ENCODE data around the gene RABL3. TPM values are rescaled to one million over a fixed set of nuclear protein-coding genes. Genes with fewer than 3 reads are reported as not detected.

RABL3 gene
- total and polyA plus RNA-seq, 2 of the 4 experiments (the other 2 are of a cell fraction) = 5.3 to 17.0 TPM

DNA sequence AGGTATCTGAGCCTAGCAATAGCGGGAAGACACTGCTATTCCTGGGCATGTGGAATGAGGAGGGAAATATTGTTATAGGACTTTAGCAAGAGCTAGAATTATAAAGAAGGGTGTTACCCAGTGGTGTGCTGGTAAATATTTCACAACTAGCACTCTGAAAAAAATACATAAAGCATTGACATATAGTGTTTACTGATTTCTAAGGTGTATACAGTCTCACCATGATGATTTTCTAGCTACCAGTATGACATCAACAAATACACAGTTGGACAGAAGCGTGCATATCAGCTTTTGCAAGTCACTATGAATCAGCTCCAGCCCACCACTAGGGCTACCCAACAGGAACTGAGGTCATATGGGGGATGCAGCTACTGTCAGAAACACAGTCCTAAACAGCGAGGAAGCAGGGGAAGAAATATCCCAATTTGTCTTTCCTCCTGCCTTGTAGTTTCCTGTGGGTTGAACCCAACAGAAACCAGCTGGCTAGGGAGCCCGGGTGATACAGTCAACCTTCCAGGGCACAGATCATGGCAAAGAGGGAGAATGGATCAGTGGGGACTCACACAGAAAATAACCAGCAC is 99.9 kb downstream of the RABL3 start:
- Histone ChIP-seq H2BK15ac (ENCODE audit: low read depth, low read length) (peak overlapping the region; percentile 48; the same call in 1 of the 3 replicates), H2AK9ac (replicated peaks; ENCODE audit: low read depth, low read length, poor library complexity) (peak overlapping the region; percentile 89), H3K4me1 (ENCODE audit: control insufficient read depth, insufficient read depth, low read length) (peaks cover 20% of the 10 kb centered on the region), H3K36me3 (ENCODE audit: control insufficient read depth, insufficient read depth, low read length) (no peaks in the 10 kb centered on the region), H3K14ac (replicated peaks; ENCODE audit: low read depth, low read length) (peak overlapping the region; percentile 61), H3K9me3 (ENCODE audit: control insufficient read depth, insufficient read depth, low read length) (no peaks in the 10 kb centered on the region), H4K91ac (ENCODE audit: insufficient read depth, low read depth, low read length) (peak overlapping the region; percentile 63), H2BK120ac (ENCODE audit: low read depth, low read length) (peak overlapping the region; percentile 90; the same call in 1 of the 2 replicates), H3K56ac (ENCODE audit: extremely low read depth, insufficient read depth, low read length) (no peak overlapping the region), H4K8ac (ENCODE audit: low read depth in 2 of 2, low read length in 2 of 2) (peak overlapping the region in 1 of 2 experiments; percentile 64; a peak in 2 of 4 replicates), H3K4me2 (ENCODE audit: low read depth, low read length) (peak overlapping the region; percentile 4; the same call in 1 of the 2 replicates), H3K4me3 (ENCODE audit: insufficient read depth, low read depth, low read length) (no peak overlapping the region), H3K18ac (ENCODE audit: low read depth, low read length) (peak overlapping the region; percentile 76; the same call in 1 of the 2 replicates), H3K9me1 (ENCODE audit: insufficient read depth, low read length) (peaks cover 4% of the 10 kb centered on the region; the same call in 1 of the 2 replicates), H3K27me3 (ENCODE audit: control insufficient read depth, insufficient read depth, low read length) (no peaks in the 10 kb centered on the region), H3K4ac (ENCODE audit: low read depth, low read length) (peak overlapping the region; percentile 42), H2AK5ac (ENCODE audit: low read depth, low read length) (peak overlapping the region; percentile 23; the same call in 1 of the 2 replicates), H2AFZ (replicated peaks; ENCODE audit: low read length, poor library complexity) (peak overlapping the region; percentile 60), H4K20me1 (ENCODE audit: insufficient read depth, low read length) (no peaks in the 10 kb centered on the region), H4K5ac (ENCODE audit: low read depth, low read length) (peak overlapping the region; percentile 81; the same call in 1 of the 2 replicates), H2BK20ac (ENCODE audit: low read depth, low read length) (peak overlapping the region; percentile 74), H3K23ac (ENCODE audit: low read depth, low read length) (peak overlapping the region; percentile 35; the same call in 1 of the 2 replicates), H2BK5ac (ENCODE audit: low read depth, low read length, poor library complexity, severe bottlenecking) (peak overlapping the region; percentile 75), H3K27ac (ENCODE audit: insufficient read depth, low read length) (0 out of 2 replicates have a peak overlapping the region, but pooled peaks have one; percentile 5), H3K79me1 (ENCODE audit: low read depth in 1 of 2, low read length in 2 of 2) (no peaks in the 10 kb centered on the region), H3K9ac (ENCODE audit: low read depth, low read length) (no peak overlapping the region)
- ATAC-seq (ENCODE audit: low read depth) (peak; percentile 64), DNase-seq (peak; percentile 90)
- no CpG with 5 or more reads among the region's 4 CpGs for WGBS, 2 experiments (ENCODE audit: extremely low coverage in 2 of 2, insufficient read length in 1 of 2)
- BruUV-seq (replicated peaks) = no TSS peak
- dilution Hi-C loops (cut with HindIII; ENCODE audit: low sequenced_read_pairs, unreplicated experiment) = no loop called here
- intact Hi-C loops (cut with micrococcal nuclease) = no loop called here
- in situ Hi-C loops (cut with MboI; ENCODE audit: low sequenced_read_pairs) = no loop called here
- POLR2A ChIA-PET (ENCODE audit: unreplicated experiment) = no interaction called here
- CTCF ChIA-PET = interaction anchor here (0.6 kb wide), 1 partner anchor 206 kb away, joined by 3 read pairs; no protein-coding TSS in a partner anchor
- no peak for TF ChIP-seq RCOR1 (IDR thresholded peaks at IDR 0.05; ENCODE audit: insufficient replicate concordance, low read length)
- no peak for TF ChIP-seq MXI1 (IDR thresholded peaks at IDR 0.05; ENCODE audit: borderline replicate concordance, low read depth, low read length)
- TF ChIP-seq MAFK (IDR thresholded peaks at IDR 0.05; ENCODE audit: low read depth, low read length) = peak; percentile 69
- TF ChIP-seq, protein P1, sequence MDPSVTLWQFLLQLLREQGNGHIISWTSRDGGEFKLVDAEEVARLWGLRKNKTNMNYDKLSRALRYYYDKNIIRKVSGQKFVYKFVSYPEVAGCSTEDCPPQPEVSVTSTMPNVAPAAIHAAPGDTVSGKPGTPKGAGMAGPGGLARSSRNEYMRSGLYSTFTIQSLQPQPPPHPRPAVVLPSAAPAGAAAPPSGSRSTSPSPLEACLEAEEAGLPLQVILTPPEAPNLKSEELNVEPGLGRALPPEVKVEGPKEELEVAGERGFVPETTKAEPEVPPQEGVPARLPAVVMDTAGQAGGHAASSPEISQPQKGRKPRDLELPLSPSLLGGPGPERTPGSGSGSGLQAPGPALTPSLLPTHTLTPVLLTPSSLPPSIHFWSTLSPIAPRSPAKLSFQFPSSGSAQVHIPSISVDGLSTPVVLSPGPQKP (IDR thresholded peaks at IDR 0.05; ENCODE audit: borderline replicate concordance, low read depth, low read length) = no peak
- TF ChIP-seq CHD1 (IDR thresholded peaks at IDR 0.05; ENCODE audit: low read depth, low read length) = no peak
- no peak for TF ChIP-seq SMC3 (IDR thresholded peaks at IDR 0.05; ENCODE audit: low read depth, low read length)
- no peak for TF ChIP-seq RFX5 (IDR thresholded peaks at IDR 0.05; ENCODE audit: low read depth, low read length)
- no peak for TF ChIP-seq MAZ (IDR thresholded peaks at IDR 0.05; ENCODE audit: borderline replicate concordance, low read depth, low read length)
- peak; percentile 98 for TF ChIP-seq NFE2L2 (IDR thresholded peaks at IDR 0.05; ENCODE audit: low read depth, low read length)
- TF ChIP-seq, protein P2, sequence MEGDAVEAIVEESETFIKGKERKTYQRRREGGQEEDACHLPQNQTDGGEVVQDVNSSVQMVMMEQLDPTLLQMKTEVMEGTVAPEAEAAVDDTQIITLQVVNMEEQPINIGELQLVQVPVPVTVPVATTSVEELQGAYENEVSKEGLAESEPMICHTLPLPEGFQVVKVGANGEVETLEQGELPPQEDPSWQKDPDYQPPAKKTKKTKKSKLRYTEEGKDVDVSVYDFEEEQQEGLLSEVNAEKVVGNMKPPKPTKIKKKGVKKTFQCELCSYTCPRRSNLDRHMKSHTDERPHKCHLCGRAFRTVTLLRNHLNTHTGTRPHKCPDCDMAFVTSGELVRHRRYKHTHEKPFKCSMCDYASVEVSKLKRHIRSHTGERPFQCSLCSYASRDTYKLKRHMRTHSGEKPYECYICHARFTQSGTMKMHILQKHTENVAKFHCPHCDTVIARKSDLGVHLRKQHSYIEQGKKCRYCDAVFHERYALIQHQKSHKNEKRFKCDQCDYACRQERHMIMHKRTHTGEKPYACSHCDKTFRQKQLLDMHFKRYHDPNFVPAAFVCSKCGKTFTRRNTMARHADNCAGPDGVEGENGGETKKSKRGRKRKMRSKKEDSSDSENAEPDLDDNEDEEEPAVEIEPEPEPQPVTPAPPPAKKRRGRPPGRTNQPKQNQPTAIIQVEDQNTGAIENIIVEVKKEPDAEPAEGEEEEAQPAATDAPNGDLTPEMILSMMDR (conservative IDR thresholded peaks at IDR 0.05; ENCODE audit: low read depth, low read length) = 0 out of 2 replicates have a peak, but pooled peaks have one; percentile 7
- TF ChIP-seq, protein P3, sequence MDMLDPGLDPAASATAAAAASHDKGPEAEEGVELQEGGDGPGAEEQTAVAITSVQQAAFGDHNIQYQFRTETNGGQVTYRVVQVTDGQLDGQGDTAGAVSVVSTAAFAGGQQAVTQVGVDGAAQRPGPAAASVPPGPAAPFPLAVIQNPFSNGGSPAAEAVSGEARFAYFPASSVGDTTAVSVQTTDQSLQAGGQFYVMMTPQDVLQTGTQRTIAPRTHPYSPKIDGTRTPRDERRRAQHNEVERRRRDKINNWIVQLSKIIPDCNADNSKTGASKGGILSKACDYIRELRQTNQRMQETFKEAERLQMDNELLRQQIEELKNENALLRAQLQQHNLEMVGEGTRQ (IDR thresholded peaks at IDR 0.05; ENCODE audit: low read depth, low read length) = no peak; the same call in 1 of the 2 replicates
- TF ChIP-seq BHLHE40 (IDR thresholded peaks at IDR 0.05; ENCODE audit: low read depth, low read length) = peak; percentile 73
- TF ChIP-seq FOS (IDR thresholded peaks at IDR 0.05; ENCODE audit: low read depth, low read length) = 0 out of 2 replicates have a peak, but pooled peaks have one; percentile 16
- TF ChIP-seq CEBPB (IDR thresholded peaks at IDR 0.05; ENCODE audit: low read depth, low read length) = peak; percentile 32; the same call in 1 of the 2 replicates
